GM21381 (cell line): ENCODE results near the gene SNTG2.

Experiments used
- ATAC-seq: cut with Tn5 transposase; IDR thresholded peaks from one replicate; pipeline ENCODE4 v1.9.1; 2021; ENCODE audit warnings: mild to moderate bottlenecking, moderate library complexity; ENCODE audit not compliant: unreplicated experiment

The SNTG2 gene

GRCh38 chr2:1170241-1170640, 219.6 kb downstream of the SNTG2 start:
- ATAC-seq: no peak

- ATAC-seq: no peak
Measured at GRCh38 chr2:1170711-1171110, 220.1 kb downstream of the SNTG2 start.

GRCh38 chr2:1173528-1173927, 222.9 kb downstream of the SNTG2 start:
- no peak for ATAC-seq

GRCh38 chr2:1181893-1182292, 231.2 kb downstream of the SNTG2 start:
- no peak for ATAC-seq

- ATAC-seq: no peak
Measured at GRCh38 chr2:1183300-1183699, 232.7 kb downstream of the SNTG2 start.

GRCh38 chr2:1186421-1186820, 235.8 kb downstream of the SNTG2 start:
- ATAC-seq: no peak

- no peak for ATAC-seq
Measured at GRCh38 chr2:1187189-1187588, 236.5 kb downstream of the SNTG2 start.

GRCh38 chr2:1192121-1192520, 241.5 kb downstream of the SNTG2 start:
- no peak for ATAC-seq

- ATAC-seq: no peak
Measured at GRCh38 chr2:1193801-1194200, 243.2 kb downstream of the SNTG2 start.

GRCh38 chr2:1203772-1204171, 253.1 kb downstream of the SNTG2 start:
- no peak for ATAC-seq

GRCh38 chr2:1205853-1206252, 255.2 kb downstream of the SNTG2 start:
- no peak for ATAC-seq

- ATAC-seq: no peak
Measured at GRCh38 chr2:1207962-1208510, 257.4 kb downstream of the SNTG2 start.

- ATAC-seq: no peak
Measured at GRCh38 chr2:1208522-1208921, 257.9 kb downstream of the SNTG2 start.

- ATAC-seq: no peak
Measured at GRCh38 chr2:1209246-1209645, 258.6 kb downstream of the SNTG2 start.

- no peak for ATAC-seq
Measured at GRCh38 chr2:1209761-1210160, 259.1 kb downstream of the SNTG2 start.

- no peak for ATAC-seq
Measured at GRCh38 chr2:1210352-1210751, 259.7 kb downstream of the SNTG2 start.

- ATAC-seq: no peak
Measured at GRCh38 chr2:1219901-1220573, 269.4 kb downstream of the SNTG2 start.

GRCh38 chr2:1222056-1222455, 271.4 kb downstream of the SNTG2 start:
- no peak for ATAC-seq

GRCh38 chr2:1223791-1224190, 273.1 kb downstream of the SNTG2 start:
- ATAC-seq: no peak

- ATAC-seq: no peak
Measured at GRCh38 chr2:1224901-1225300, 274.3 kb downstream of the SNTG2 start.

GRCh38 chr2:1226766-1227165, 276.1 kb downstream of the SNTG2 start:
- ATAC-seq: no peak

- no peak for ATAC-seq
Measured at GRCh38 chr2:1227274-1227900, 276.7 kb downstream of the SNTG2 start.
